ENCODE results near the gene TRUB1. TPM values are rescaled to one million over a fixed set of nuclear protein-coding genes. Genes with fewer than 3 reads are reported as not detected.

Gene TRUB1
- total RNA-seq, 3 donors from 2014 or later: 14.9 to 27.8 (median 18.0) TPM

- DNase-seq (ENCODE audit: low spot score in 2 of 2): no peak
- no peak for TF ChIP-seq POLR2AphosphoS5 (IDR thresholded peaks at IDR 0.05)
- no peak for TF ChIP-seq CTCF (IDR thresholded peaks at IDR 0.05)
- no peak for TF ChIP-seq POLR2A (IDR thresholded peaks at IDR 0.05)
- intact Hi-C loops (cut with DNase I; ENCODE audit: low total_unique reads): no loop called here
- H3K27ac ChIP-seq: no peak overlapping the region
- H3K9me3 ChIP-seq: no peaks in the 10 kb centered on the region
- no peak overlapping the region for H3K4me3 ChIP-seq
- no peaks in the 10 kb centered on the region for H3K4me1 ChIP-seq
- H3K36me3 ChIP-seq: no peaks in the 10 kb centered on the region
- no peaks in the 10 kb centered on the region for H3K27me3 ChIP-seq
These were observed 21.3 kb upstream of the TRUB1 start for GRCh38 chr10:114916653-114917052.

- no peak for DNase-seq (ENCODE audit: low spot score in 2 of 2)
- Histone ChIP-seq H3K4me1 (no peaks in the 10 kb centered on the region), H3K4me3 (no peak overlapping the region), H3K27me3 (no peaks in the 10 kb centered on the region), H3K9me3 (no peaks in the 10 kb centered on the region), H3K27ac (no peak overlapping the region), H3K36me3 (no peaks in the 10 kb centered on the region)
- intact Hi-C loops (cut with DNase I; ENCODE audit: low total_unique reads): no loop called here
- TF ChIP-seq CTCF (IDR thresholded peaks at IDR 0.05) (no peak), POLR2AphosphoS5 (IDR thresholded peaks at IDR 0.05) (no peak), POLR2A (IDR thresholded peaks at IDR 0.05) (no peak)
These were observed 20.5 kb upstream of the TRUB1 start for GRCh38 chr10:114917459-114917858.

- Histone ChIP-seq H3K4me3 (no peak overlapping the region), H3K27ac (no peak overlapping the region), H3K36me3 (no peaks in the 10 kb centered on the region), H3K4me1 (no peaks in the 10 kb centered on the region), H3K9me3 (no peaks in the 10 kb centered on the region), H3K27me3 (no peaks in the 10 kb centered on the region)
- intact Hi-C loops (cut with DNase I; ENCODE audit: low total_unique reads): no loop called here
- no peak for DNase-seq (ENCODE audit: low spot score in 2 of 2)
- TF ChIP-seq POLR2A (IDR thresholded peaks at IDR 0.05) (no peak), CTCF (IDR thresholded peaks at IDR 0.05) (no peak)
These were observed 19.9 kb upstream of the TRUB1 start for GRCh38 chr10:114917927-114918672.

GRCh38 chr10:114920459-114920858, 17.5 kb upstream of the TRUB1 start:
- no peaks in the 10 kb centered on the region for H3K27me3 ChIP-seq
- no peak for DNase-seq (ENCODE audit: low spot score in 2 of 2)
- no peak overlapping the region for H3K27ac ChIP-seq
- H3K36me3 ChIP-seq: no peaks in the 10 kb centered on the region
- H3K9me3 ChIP-seq: no peaks in the 10 kb centered on the region
- H3K4me1 ChIP-seq: no peaks in the 10 kb centered on the region
- H3K4me3 ChIP-seq: no peak overlapping the region
- TF ChIP-seq POLR2A (IDR thresholded peaks at IDR 0.05): no peak
- TF ChIP-seq CTCF (IDR thresholded peaks at IDR 0.05): no peak
- no peak for TF ChIP-seq POLR2AphosphoS5 (IDR thresholded peaks at IDR 0.05)
- intact Hi-C loops (cut with DNase I; ENCODE audit: low total_unique reads): no loop called here

GRCh38 chr10:114922003-114922402, 16.0 kb upstream of the TRUB1 start:
- no peak overlapping the region for H3K27ac ChIP-seq
- intact Hi-C loops (cut with DNase I; ENCODE audit: low total_unique reads): no loop called here
- no peaks in the 10 kb centered on the region for H3K27me3 ChIP-seq
- no peaks in the 10 kb centered on the region for H3K9me3 ChIP-seq
- H3K36me3 ChIP-seq: no peaks in the 10 kb centered on the region
- no peak overlapping the region for H3K4me3 ChIP-seq
- DNase-seq (ENCODE audit: low spot score in 2 of 2): no peak
- TF ChIP-seq CTCF (IDR thresholded peaks at IDR 0.05) (no peak), POLR2A (IDR thresholded peaks at IDR 0.05) (no peak), POLR2AphosphoS5 (IDR thresholded peaks at IDR 0.05) (no peak)
- H3K4me1 ChIP-seq: no peaks in the 10 kb centered on the region

All from breast epithelium (tissue), 4 donors.